Measurements from ENCODE around the gene CX3CR1. TPM values are rescaled to one million over a fixed set of nuclear protein-coding genes. Genes with fewer than 3 reads are reported as not detected.

The CX3CR1 gene
- total RNA-seq, 1 donor from 2014 or later: 4.2 TPM

- Mint-ChIP-seq H3K27me3 (ENCODE audit: unreplicated experiment) (peaks cover 5% of the 10 kb centered on the region), H3K9me3 (ENCODE audit: unreplicated experiment) (peaks cover 4% of the 10 kb centered on the region), H3K4me1 (ENCODE audit: unreplicated experiment) (peaks cover 26% of the 10 kb centered on the region), H3K36me3 (ENCODE audit: low read depth, unreplicated experiment) (no peaks in the 10 kb centered on the region), H3K4me3 (ENCODE audit: unreplicated experiment) (no peak overlapping the region), H3K27ac (ENCODE audit: unreplicated experiment) (no peak overlapping the region)
- no peak for TF ChIP-seq CTCF (IDR thresholded peaks at IDR 0.05; ENCODE audit: unreplicated experiment)
- DNase-seq (ENCODE audit: low spot score): no peak
Measured at GRCh38 chr3:39292961-39293360, 13.1 kb upstream of the CX3CR1 start.

GRCh38 chr3:39291903-39292329, 12.1 kb upstream of the CX3CR1 start:
- Mint-ChIP-seq H3K27ac (ENCODE audit: unreplicated experiment) (no peak overlapping the region), H3K27me3 (ENCODE audit: unreplicated experiment) (peaks cover 5% of the 10 kb centered on the region), H3K36me3 (ENCODE audit: low read depth, unreplicated experiment) (no peaks in the 10 kb centered on the region), H3K4me1 (ENCODE audit: unreplicated experiment) (peaks cover 26% of the 10 kb centered on the region), H3K4me3 (ENCODE audit: unreplicated experiment) (no peak overlapping the region), H3K9me3 (ENCODE audit: unreplicated experiment) (peaks cover 4% of the 10 kb centered on the region)
- DNase-seq (ENCODE audit: low spot score): peak; percentile 83
- peak; percentile 88 for TF ChIP-seq CTCF (IDR thresholded peaks at IDR 0.05; ENCODE audit: unreplicated experiment)

- TF ChIP-seq CTCF (IDR thresholded peaks at IDR 0.05; ENCODE audit: unreplicated experiment): no peak
- no peak overlapping the region for H3K4me3 Mint-ChIP-seq (ENCODE audit: unreplicated experiment)
- H3K27ac Mint-ChIP-seq (ENCODE audit: unreplicated experiment): no peak overlapping the region
- no peaks in the 10 kb centered on the region for H3K36me3 Mint-ChIP-seq (ENCODE audit: low read depth, unreplicated experiment)
- H3K4me1 Mint-ChIP-seq (ENCODE audit: unreplicated experiment): peaks cover 15% of the 10 kb centered on the region
- H3K27me3 Mint-ChIP-seq (ENCODE audit: unreplicated experiment): peaks cover 5% of the 10 kb centered on the region
- H3K9me3 Mint-ChIP-seq (ENCODE audit: unreplicated experiment): no peaks in the 10 kb centered on the region
- no peak for DNase-seq (ENCODE audit: low spot score)
Measured at GRCh38 chr3:39290255-39290654, 10.4 kb upstream of the CX3CR1 start.

DNA sequence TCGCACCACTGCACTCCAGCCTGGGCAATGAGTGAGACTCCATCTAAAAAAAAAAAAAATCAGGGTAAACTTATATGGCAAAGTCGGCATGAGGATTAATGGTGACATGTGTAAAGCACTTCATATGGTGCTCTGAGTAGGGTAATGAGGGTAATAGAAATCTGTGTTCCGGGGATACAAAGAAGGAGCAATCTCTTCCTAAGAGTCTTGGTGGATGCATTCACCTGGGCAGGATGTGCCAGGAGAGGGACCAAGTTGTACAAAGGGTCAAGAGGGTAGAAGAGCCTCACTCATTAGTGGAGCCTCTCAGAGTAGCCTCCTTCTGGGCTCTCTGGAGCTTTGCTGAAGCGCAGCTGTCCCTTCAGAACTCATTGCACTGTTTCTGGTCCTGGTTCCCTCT, 9.3 kb upstream of the CX3CR1 start:
- Mint-ChIP-seq H3K9me3 (ENCODE audit: unreplicated experiment) (no peaks in the 10 kb centered on the region), H3K4me3 (ENCODE audit: unreplicated experiment) (no peak overlapping the region), H3K27ac (ENCODE audit: unreplicated experiment) (no peak overlapping the region), H3K36me3 (ENCODE audit: low read depth, unreplicated experiment) (no peaks in the 10 kb centered on the region), H3K27me3 (ENCODE audit: unreplicated experiment) (peaks cover 5% of the 10 kb centered on the region), H3K4me1 (ENCODE audit: unreplicated experiment) (peaks cover 12% of the 10 kb centered on the region)
- DNase-seq (ENCODE audit: low spot score): no peak
- no peak for TF ChIP-seq CTCF (IDR thresholded peaks at IDR 0.05; ENCODE audit: unreplicated experiment)

GRCh38 chr3:39288300-39288808, 8.5 kb upstream of the CX3CR1 start:
- no peak overlapping the region for H3K27ac Mint-ChIP-seq (ENCODE audit: unreplicated experiment)
- peak; percentile 89 for DNase-seq (ENCODE audit: low spot score)
- H3K9me3 Mint-ChIP-seq (ENCODE audit: unreplicated experiment): no peaks in the 10 kb centered on the region
- TF ChIP-seq CTCF (IDR thresholded peaks at IDR 0.05; ENCODE audit: unreplicated experiment): peak; percentile 56
- H3K27me3 Mint-ChIP-seq (ENCODE audit: unreplicated experiment): peaks cover 5% of the 10 kb centered on the region
- H3K4me3 Mint-ChIP-seq (ENCODE audit: unreplicated experiment): no peak overlapping the region
- peaks cover 12% of the 10 kb centered on the region for H3K4me1 Mint-ChIP-seq (ENCODE audit: unreplicated experiment)
- H3K36me3 Mint-ChIP-seq (ENCODE audit: low read depth, unreplicated experiment): no peaks in the 10 kb centered on the region
